Measurements from ENCODE around the gene LEUTX. TPM values are rescaled to one million over a fixed set of nuclear protein-coding genes. Genes with fewer than 3 reads are reported as not detected.

Gene LEUTX
- total RNA-seq (not detected), total RNA-seq (0 reads per million in 2 donors)

DNA sequence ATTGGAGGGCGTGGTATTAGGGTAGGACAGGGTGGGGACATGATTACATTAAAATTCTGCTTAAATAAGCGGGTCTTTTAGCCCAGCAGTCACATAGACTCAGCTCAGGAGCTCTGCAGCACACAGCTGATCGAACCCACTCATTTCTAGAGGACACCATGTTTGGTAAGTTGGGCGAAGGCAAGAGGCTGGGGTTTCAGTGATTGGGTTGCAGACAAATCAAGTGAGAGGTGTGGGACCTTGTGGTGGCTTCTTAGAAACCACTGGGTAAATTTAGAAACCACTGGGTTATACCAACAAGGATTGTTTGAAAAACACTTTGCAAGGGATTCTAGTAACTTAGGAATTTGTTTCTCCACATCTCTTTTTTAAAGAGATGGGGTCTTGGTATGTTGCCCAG, at the start of gene LEUTX:
LEUTX (plus strand) TSS at position 92 of the 400 bp plus-strand sequence; CDS start at position 159, 67 bp downstream.
- ATAC-seq (no peak), DNase-seq (no peak)
- H3K27me3 Mint-ChIP-seq, result peaks cover 47% of the 10 kb centered on the region
- H3K9me3 ChIP-seq (ENCODE audit: control insufficient read depth, low read length, poor library complexity, severe bottlenecking), result no peaks in the 10 kb centered on the region
- peaks cover 3% of the 10 kb centered on the region for H3K4me1 Mint-ChIP-seq
- H3K27ac Mint-ChIP-seq, result no peak within 1 kb of the TSS
- H3K36me3 Mint-ChIP-seq (ENCODE audit: low read depth), result peaks cover 4% of the 10 kb centered on the region
- H3K4me3 Mint-ChIP-seq, result no peak within 1 kb of the TSS

GRCh38 chr19:39729594-39729993, 49.1 kb upstream of the LEUTX start:
- H3K4me1 Mint-ChIP-seq, result peaks cover 3% of the 10 kb centered on the region
- no peak overlapping the region for H3K27ac Mint-ChIP-seq
- H3K36me3 Mint-ChIP-seq (ENCODE audit: low read depth), result peaks cover 3% of the 10 kb centered on the region
- no peak overlapping the region for H3K4me3 Mint-ChIP-seq
- ATAC-seq, result no peak
- no peak for DNase-seq
- H3K9me3 ChIP-seq (ENCODE audit: control insufficient read depth, low read length, poor library complexity, severe bottlenecking), result no peaks in the 10 kb centered on the region
- H3K27me3 Mint-ChIP-seq, result peaks cover 32% of the 10 kb centered on the region

- no peak for ATAC-seq
- Mint-ChIP-seq H3K27me3 (peaks cover 18% of the 10 kb centered on the region), H3K36me3 (ENCODE audit: low read depth) (peaks cover 3% of the 10 kb centered on the region), H3K27ac (no peak overlapping the region), H3K4me3 (no peak overlapping the region), H3K4me1 (peaks cover 3% of the 10 kb centered on the region)
- DNase-seq, result no peak
- no peaks in the 10 kb centered on the region for H3K9me3 ChIP-seq (ENCODE audit: control insufficient read depth, low read length, poor library complexity, severe bottlenecking)
These were observed 47.0 kb upstream of the LEUTX start for GRCh38 chr19:39731685-39732084.

DNA sequence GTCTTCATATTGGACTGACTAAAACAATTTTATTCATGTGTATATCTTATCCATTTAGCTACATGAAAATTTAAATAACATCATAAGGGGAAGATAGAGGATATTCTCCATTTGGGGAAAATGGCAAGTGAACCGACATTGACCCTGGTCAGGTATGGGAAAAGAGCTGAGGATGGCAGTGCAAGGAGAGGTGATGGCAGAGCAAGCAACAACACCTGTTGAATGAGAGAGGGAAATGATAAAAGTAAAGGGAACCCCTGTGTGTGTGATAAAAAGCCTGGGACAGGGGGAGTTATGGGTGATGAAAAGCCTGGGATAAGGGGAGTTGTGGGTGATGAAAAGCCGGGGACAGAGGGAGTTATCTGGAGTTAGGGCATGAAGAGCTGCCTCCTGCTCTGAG, 44.8 kb upstream of the LEUTX start:
- Mint-ChIP-seq H3K36me3 (ENCODE audit: low read depth) (no peaks in the 10 kb centered on the region), H3K4me3 (no peak overlapping the region), H3K4me1 (peaks cover 9% of the 10 kb centered on the region), H3K27ac (no peak overlapping the region), H3K27me3 (peaks cover 24% of the 10 kb centered on the region)
- no peaks in the 10 kb centered on the region for H3K9me3 ChIP-seq (ENCODE audit: control insufficient read depth, low read length, poor library complexity, severe bottlenecking)
- DNase-seq (no peak), ATAC-seq (no peak)

GRCh38 chr19:39735688-39736087, 43.0 kb upstream of the LEUTX start:
- peaks cover 18% of the 10 kb centered on the region for H3K27me3 Mint-ChIP-seq
- H3K27ac Mint-ChIP-seq, result no peak overlapping the region
- DNase-seq (no peak), ATAC-seq (no peak)
- no peak overlapping the region for H3K4me3 Mint-ChIP-seq
- H3K9me3 ChIP-seq (ENCODE audit: control insufficient read depth, low read length, poor library complexity, severe bottlenecking), result no peaks in the 10 kb centered on the region
- peaks cover 14% of the 10 kb centered on the region for H3K4me1 Mint-ChIP-seq
- no peaks in the 10 kb centered on the region for H3K36me3 Mint-ChIP-seq (ENCODE audit: low read depth)

DNA sequence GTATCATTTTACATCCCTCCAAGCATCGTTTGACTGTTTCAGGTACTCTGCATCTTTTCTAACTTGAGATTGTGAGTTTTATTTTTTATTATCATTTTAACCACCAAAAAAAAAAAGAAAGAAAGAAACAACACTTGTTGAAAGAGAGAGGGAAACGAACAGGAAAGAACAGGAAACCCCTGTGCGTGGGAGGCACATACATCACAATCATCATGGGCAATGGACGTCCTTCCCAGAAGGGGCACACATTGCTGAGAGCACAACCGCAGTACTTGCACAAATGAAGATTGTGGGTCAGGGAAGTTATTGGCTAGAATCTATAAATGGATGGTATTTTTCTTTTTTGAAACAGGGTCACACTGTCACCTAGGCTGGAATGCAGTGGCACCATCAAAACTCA, 42.6 kb upstream of the LEUTX start:
- ATAC-seq (no peak), DNase-seq (no peak)
- no peak overlapping the region for H3K27ac Mint-ChIP-seq
- H3K4me3 Mint-ChIP-seq, result no peak overlapping the region
- peaks cover 14% of the 10 kb centered on the region for H3K4me1 Mint-ChIP-seq
- peaks cover 18% of the 10 kb centered on the region for H3K27me3 Mint-ChIP-seq
- no peaks in the 10 kb centered on the region for H3K9me3 ChIP-seq (ENCODE audit: control insufficient read depth, low read length, poor library complexity, severe bottlenecking)
- no peaks in the 10 kb centered on the region for H3K36me3 Mint-ChIP-seq (ENCODE audit: low read depth)

DNA sequence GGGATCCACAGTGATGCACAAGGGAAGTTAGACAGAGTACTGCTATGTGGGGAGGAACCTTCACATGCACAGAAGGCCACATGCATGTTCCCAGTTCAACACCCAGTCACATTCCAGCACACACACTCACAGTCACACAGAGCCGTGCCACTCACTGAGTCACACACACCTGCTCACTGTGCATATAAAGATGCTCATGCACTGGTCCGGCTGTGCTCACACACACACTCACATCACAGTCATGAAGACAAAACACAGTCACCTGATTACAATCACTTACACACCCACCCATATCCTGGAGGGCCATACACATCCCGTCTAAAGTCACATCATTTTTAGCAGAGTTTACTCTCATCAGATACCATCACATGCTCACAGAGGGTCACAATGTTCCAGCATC, 41.3 kb upstream of the LEUTX start:
- ATAC-seq, result no peak

DNA sequence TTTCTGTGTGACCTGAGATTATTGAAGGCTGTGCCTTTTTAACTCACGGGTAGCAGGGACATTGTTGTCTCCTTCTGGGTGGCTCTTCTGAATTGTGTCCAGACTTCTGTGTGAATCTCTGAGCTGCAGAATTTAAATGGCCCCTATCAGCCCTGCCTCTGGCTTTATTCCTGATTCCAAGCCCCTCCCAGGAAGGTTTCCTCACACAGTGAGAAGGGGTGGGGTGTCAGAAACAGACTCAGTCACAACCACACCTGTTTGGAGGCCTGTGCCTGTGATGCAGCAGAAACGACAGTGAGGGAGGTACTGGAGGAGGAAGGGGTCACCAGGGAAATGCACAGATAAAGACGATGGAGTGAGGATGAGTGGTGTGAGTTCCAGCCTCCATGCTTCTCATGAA, 40.8 kb upstream of the LEUTX start, which contains the start of gene CLC:
CLC (minus strand) TSS at position 139 of the 400 bp plus-strand sequence; CDS start at position 62, 77 bp downstream.
- peaks cover 14% of the 10 kb centered on the region for H3K4me1 Mint-ChIP-seq
- peaks cover 27% of the 10 kb centered on the region for H3K27me3 Mint-ChIP-seq
- no peak within 1 kb of the TSS for H3K4me3 Mint-ChIP-seq
- no peak for DNase-seq
- no peaks in the 10 kb centered on the region for H3K9me3 ChIP-seq (ENCODE audit: control insufficient read depth, low read length, poor library complexity, severe bottlenecking)
- ATAC-seq, result no peak
- no peak within 1 kb of the TSS for H3K27ac Mint-ChIP-seq
- peaks cover 3% of the 10 kb centered on the region for H3K36me3 Mint-ChIP-seq (ENCODE audit: low read depth)

More for the DNA sequence above, 41.3 kb upstream of the LEUTX start:
- no peak overlapping the region for H3K4me3 Mint-ChIP-seq
- H3K9me3 ChIP-seq (ENCODE audit: control insufficient read depth, low read length, poor library complexity, severe bottlenecking), result no peaks in the 10 kb centered on the region
- H3K4me1 Mint-ChIP-seq, result peaks cover 14% of the 10 kb centered on the region
- no peak for DNase-seq
- peaks cover 23% of the 10 kb centered on the region for H3K27me3 Mint-ChIP-seq
- no peak overlapping the region for H3K27ac Mint-ChIP-seq
- no peaks in the 10 kb centered on the region for H3K36me3 Mint-ChIP-seq (ENCODE audit: low read depth)

DNA sequence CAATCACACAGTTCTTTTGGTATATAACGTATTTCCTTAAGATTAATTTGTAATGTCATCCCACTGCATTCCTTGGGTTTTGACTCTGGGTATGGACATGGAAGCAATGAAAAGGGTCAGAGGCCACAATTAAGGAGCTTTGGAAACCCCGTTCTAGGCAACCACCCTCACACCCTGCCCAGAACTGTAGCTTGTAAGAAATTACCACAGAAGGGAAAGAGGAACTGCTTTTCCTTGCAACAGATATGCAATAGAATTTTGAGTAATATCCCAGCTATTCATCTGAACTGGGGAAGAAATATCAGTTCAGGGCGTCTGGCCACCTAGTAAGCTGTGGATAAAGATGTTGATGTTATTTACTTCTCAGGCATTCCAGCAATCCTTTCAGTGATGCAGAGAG, 39.8 kb upstream of the LEUTX start:
- DNase-seq, result no peak
- Mint-ChIP-seq H3K27ac (no peak overlapping the region), H3K27me3 (peaks cover 27% of the 10 kb centered on the region), H3K4me1 (peaks cover 14% of the 10 kb centered on the region), H3K36me3 (ENCODE audit: low read depth) (peaks cover 5% of the 10 kb centered on the region), H3K4me3 (no peak overlapping the region)
- H3K9me3 ChIP-seq (ENCODE audit: control insufficient read depth, low read length, poor library complexity, severe bottlenecking), result no peaks in the 10 kb centered on the region
- ATAC-seq, result no peak

- DNase-seq, result no peak
- Mint-ChIP-seq H3K4me3 (no peak overlapping the region), H3K4me1 (peaks cover 14% of the 10 kb centered on the region), H3K27ac (no peak overlapping the region), H3K27me3 (peaks cover 32% of the 10 kb centered on the region), H3K36me3 (ENCODE audit: low read depth) (peaks cover 5% of the 10 kb centered on the region)
- no peak for ATAC-seq
- H3K9me3 ChIP-seq (ENCODE audit: control insufficient read depth, low read length, poor library complexity, severe bottlenecking), result no peaks in the 10 kb centered on the region
These were observed 38.3 kb upstream of the LEUTX start for GRCh38 chr19:39740395-39740794.

DNA sequence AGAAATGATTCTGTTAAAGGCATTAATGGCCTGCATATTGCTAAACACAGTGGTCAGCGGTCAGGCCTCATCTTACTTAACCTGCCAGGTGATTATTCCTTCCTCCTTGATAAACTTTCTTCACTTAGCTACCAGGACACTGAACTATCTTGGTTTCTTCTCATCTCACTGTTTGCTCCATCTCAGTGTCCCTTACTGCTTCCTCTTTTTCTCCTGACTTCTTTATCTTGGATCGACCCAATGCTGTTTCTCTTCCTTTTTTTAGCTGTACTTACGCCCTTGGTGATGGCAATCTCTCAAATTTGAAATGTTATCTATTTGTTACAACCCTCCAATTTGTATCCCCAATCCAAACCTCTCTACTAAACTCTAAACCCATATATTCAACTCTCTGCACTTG, 33.0 kb upstream of the LEUTX start:
- Mint-ChIP-seq H3K4me3 (no peak overlapping the region), H3K27ac (no peak overlapping the region), H3K36me3 (ENCODE audit: low read depth) (peaks cover 5% of the 10 kb centered on the region), H3K4me1 (no peaks in the 10 kb centered on the region), H3K27me3 (peaks cover 48% of the 10 kb centered on the region)
- no peak for DNase-seq
- H3K9me3 ChIP-seq (ENCODE audit: control insufficient read depth, low read length, poor library complexity, severe bottlenecking), result no peaks in the 10 kb centered on the region
- no peak for ATAC-seq

- H3K27ac Mint-ChIP-seq, result no peak overlapping the region
- DNase-seq (no peak), ATAC-seq (no peak)
- peaks cover 59% of the 10 kb centered on the region for H3K27me3 Mint-ChIP-seq
- no peaks in the 10 kb centered on the region for H3K4me1 Mint-ChIP-seq
- H3K36me3 Mint-ChIP-seq (ENCODE audit: low read depth), result peaks cover 5% of the 10 kb centered on the region
- no peak overlapping the region for H3K4me3 Mint-ChIP-seq
- H3K9me3 ChIP-seq (ENCODE audit: control insufficient read depth, low read length, poor library complexity, severe bottlenecking), result no peaks in the 10 kb centered on the region
These were observed 31.7 kb upstream of the LEUTX start for GRCh38 chr19:39746836-39747529.

GRCh38 chr19:39749981-39750380, 28.7 kb upstream of the LEUTX start:
- no peak for ATAC-seq
- no peak overlapping the region for H3K4me3 Mint-ChIP-seq

GRCh38 chr19:39752390-39752789, 26.3 kb upstream of the LEUTX start:
- no peaks in the 10 kb centered on the region for H3K9me3 ChIP-seq (ENCODE audit: control insufficient read depth, low read length, poor library complexity, severe bottlenecking)
- DNase-seq (no peak), ATAC-seq (no peak)
- no peaks in the 10 kb centered on the region for H3K4me1 Mint-ChIP-seq
- H3K4me3 Mint-ChIP-seq, result no peak overlapping the region
- peaks cover 37% of the 10 kb centered on the region for H3K27me3 Mint-ChIP-seq
- H3K36me3 Mint-ChIP-seq (ENCODE audit: low read depth), result no peaks in the 10 kb centered on the region
- no peak overlapping the region for H3K27ac Mint-ChIP-seq

More at GRCh38 chr19:39749981-39750380, 28.7 kb upstream of the LEUTX start:
- Mint-ChIP-seq H3K4me1 (no peaks in the 10 kb centered on the region), H3K27me3 (peaks cover 56% of the 10 kb centered on the region), H3K27ac (no peak overlapping the region), H3K36me3 (ENCODE audit: low read depth) (no peaks in the 10 kb centered on the region)
- DNase-seq, result no peak
- H3K9me3 ChIP-seq (ENCODE audit: control insufficient read depth, low read length, poor library complexity, severe bottlenecking), result no peaks in the 10 kb centered on the region

All from T-helper 17 cell (primary cell).